GM03348 (cell line): Measurements from ENCODE around the gene KLHL12.
A peak's percentile ranks its signal among the peaks of the same experiment; 100 is the strongest.

Source experiments
- DNase-seq: peaks from one replicate; pipeline ENCODE4 v3.0.0; 2012; ENCODE audit warnings: low spot score

The KLHL12 gene

DNA sequence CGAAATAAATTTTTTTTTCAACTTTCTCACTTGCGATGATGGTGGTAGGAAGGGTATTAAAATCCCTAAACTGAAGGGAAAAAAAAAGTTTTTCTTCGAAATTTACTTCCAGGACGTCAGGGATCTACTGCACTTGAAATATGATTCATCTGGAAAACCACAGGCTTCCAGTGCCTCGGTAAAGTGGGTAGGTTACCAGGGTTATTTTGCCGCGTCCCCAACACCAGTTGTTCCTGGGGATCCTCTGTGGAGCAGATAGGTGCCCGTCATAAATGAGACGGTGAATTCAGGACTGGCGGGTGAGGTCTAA, 38.9 kb downstream of the KLHL12 start:
- DNase-seq: no peak

DNA sequence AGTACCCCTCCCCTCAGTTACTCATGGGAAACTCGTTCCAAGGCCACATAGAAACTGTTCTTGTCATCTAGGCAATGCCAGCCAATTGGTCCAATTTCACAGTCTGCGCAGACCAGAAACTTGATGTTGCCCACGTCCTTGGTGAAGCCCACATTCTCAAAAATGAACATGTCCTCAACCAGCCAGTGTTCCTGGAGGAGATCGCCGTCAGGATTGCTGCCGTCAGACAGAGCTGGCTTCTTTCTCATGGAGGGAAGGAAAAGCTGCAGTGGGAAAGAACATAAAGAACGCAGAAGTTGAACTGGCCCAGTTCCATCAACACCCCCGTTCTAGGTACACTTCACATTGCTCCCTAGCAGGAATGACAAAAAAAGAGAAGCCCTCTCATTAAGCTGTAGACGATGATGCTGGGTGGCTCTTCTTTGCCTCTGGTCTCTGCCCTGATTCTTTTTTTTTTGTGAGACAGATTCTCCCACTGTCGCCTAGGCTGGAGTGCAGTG, 46.0 kb downstream of the KLHL12 start:
- no peak for DNase-seq

DNA sequence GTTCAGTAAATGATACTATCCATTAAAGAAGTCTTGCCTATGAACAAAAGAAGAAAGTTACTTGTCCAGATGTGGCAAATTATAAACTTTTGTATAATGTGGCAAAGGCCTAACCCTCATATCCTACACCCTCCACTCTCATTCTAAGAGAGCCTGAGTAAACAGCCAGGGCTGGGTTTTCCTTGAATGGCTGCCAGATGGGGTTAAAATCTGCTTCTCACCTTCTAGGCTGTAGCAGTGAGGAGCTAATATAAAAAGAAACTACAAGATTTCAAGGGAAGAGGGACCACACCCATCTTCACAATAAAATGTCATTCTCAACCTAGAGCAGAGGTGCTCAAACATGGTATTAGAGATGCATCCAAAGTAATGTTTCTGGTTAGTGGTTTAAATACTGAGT, 47.0 kb downstream of the KLHL12 start:
- DNase-seq: no peak

DNA sequence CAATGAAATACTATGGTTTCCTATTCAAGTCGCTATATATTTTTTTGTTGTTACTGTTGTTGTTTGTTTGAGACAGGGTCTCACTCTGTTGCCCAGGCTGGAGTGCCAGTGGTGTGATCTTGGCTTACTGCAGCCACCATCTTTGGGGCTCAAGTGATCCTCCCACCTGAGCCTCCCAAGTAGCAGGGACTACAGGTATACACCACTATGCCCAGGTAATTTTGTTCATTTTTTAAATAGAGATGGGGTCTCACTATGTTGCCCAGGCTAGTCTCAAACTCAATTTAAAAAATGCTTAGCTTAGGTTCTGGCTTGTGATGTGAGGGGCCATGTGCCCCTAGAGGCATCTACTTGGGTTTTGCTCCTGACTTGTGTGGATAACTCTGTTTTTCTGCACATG, 47.9 kb downstream of the KLHL12 start:
- DNase-seq: no peak

DNA sequence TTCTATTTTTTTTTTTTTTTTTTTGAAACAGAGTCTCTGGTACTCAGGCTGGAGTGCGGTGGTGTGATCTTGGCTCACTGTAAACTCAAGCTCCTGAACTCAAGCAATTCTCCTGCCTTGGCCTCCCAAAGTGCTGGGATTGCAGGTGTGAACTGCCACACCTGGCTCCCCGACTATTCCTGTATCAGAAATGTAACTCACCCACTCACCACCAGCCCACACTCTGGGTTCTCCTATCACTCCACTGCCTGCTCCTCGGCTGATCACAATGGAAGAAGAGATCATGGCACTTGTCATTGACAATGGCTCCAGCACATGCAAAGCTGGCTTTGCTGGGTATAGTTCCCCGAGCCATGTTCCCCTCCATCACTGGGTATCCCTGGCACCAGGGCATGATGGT, 54.0 kb downstream of the KLHL12 start:
- DNase-seq: no peak

GRCh38 chr1:202871367-202871766, 55.7 kb downstream of the KLHL12 start:
- DNase-seq: no peak

DNA sequence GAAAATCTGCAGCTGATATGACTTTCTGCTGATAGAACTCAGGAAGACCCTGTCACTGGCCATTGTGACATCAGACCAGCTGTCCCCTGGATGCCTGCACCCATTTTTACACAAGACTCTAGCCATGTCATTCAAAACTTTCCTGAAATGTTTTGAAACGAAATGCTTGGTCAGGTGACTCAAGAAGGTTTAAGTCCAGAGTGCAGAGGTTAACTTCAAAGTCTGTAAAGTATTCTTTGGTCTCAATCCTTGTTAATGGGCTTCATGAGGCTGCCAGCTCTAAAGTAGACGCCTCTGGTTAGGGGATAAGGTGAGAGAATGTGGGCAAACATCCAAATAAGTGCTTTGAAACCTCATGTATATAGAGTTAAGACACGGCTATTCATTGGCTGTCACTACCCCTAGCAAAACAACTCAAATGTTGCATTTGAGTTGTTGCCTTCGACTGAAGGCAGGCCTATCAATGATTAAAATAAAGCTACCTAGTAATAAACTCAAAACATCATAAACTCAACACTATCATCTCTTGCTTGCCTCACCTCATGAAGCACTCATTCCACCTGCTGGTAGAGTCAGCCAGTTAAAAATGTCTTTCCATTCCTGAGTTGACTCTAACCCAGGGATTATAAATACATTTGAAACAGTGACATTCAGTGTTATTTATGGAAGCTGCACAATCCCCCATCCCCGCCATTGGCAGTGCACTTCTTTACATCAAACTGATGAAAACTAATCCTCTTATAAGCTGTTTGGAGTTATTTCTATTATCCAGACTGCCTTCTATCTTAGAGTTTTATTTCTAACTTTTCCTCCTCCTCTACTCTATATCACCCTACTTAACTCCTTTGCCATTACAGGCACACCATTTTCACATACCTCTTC, 64.1 kb downstream of the KLHL12 start:
- DNase-seq: no peak

- DNase-seq: peak; percentile 98
Observed at GRCh38 chr1:202861420-202862132, 65.5 kb downstream of the KLHL12 start.

DNA sequence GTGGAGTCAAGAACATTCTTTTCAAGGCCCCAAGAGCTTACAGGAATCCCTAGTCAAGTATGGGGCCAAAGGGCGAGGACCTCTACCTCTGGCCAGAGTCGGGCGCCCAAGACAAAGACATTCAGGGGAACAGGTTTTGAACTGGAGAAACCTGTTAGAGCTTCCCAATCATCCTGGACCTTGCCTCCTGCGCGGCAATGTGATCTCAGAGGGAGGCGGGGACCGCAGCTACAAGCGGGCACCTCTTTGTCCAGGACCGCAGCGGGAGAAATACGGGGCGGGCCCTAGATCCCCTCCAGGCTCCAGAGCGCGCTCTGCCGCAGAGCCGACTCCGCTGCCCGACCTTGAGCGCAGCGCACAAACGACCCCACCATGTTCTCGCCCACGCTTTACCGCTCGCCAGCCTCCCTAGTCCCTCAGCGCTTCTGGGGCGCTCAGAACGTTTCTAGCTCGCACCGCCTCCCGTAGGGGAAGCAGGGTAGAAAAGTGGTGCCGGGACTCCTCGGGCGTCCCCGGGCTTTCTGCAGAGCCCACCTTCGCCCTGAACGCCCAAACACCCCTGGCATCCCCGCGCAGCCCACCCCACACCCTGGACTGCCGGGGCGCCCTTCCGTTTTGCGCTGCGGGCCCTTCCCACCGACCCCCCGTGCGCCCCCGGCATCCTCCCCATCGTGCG, 66.2 kb downstream of the KLHL12 start:
- peak; percentile 45 for DNase-seq

DNA sequence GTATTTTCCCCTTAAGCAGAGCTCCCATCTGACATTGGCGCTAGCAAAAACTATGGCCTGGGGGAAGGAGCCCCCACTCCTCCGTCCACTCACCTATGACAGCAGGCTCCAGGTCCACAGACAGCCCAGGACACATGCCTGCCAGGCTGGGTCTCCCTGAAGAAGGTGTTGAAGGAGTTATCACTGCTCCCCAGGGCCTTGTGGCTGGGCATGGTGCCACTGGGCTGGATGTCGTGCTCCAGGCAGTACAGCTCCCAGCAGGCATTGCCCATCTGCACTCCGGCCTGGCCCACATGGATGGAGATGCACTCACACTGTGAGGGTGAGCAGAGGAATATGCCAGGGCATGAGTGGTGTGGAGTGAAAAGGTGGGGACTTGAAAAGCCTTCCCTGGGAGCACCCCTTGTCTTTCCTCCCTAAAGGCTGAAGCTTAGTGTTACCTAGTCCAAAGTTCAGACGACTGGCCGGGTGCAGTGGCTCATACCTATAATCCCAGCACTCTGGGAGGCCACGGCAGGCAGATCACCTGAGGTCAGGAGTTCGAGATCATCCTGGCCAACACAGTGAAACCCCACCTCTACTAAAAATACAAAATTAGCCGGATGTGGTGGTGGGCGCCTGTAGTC, 68.1 kb downstream of the KLHL12 start:
- DNase-seq: peak; percentile 21

DNA sequence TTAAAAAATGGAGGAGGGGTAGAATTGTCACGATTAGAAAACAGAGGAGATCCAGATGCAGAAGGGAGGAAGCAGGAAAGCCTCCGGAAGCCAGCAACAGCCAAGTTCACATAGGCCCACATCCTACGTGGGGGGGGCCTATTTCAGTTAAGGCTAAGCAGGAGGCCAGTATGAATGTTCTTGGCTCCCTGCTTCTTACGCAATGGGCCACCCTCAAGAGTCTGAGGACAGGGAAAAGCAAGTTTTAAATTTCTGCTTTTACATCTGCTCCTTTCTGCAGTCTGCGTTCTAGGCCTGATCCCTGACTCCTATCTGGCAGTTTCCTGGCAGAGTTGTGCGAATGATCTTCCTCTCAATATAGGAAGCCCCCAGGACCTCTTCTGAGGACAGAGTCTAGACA, 68.7 kb downstream of the KLHL12 start:
- DNase-seq: peak; percentile 73

DNA sequence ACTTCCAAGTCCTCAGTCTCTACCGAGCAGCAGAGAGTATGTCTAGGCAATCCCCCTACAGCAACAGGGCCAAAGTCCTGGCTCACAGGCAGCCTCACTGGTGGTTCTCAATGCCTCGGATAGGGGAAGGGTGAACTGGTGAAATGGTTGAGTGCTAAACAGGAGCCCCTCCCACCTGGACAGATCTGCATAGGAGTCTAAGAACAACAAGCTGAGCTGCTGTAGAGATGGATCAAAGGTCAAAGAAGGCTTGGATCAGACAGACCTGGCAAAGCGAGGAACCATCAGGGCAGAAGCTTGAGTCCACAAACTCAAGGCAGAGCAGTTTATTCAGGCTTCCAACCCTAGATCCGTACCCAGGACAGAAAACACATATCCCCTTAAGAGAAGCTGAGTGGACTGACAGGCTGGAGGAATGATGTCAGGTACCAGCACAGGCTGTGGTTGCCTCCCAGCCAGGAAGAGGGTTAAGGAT, 69.9 kb downstream of the KLHL12 start:
- DNase-seq: no peak

DNA sequence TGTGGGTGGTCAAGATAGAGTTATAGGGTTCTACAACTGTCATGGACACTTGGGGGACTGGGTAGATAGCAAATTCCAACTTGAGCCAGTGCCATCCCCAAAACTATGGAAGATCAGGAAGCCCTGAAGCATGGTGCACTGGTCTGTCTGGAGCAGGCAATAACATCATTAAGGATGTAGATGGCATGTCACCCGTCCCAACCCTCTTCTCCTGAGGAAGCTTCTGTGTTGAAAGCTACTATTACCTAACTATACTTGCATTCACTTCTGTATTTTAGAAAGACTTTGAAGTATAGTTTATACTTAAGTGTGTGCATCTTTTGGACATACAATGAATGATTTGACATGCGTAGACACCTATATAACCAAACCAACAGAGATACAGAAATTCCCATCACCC, 71.0 kb downstream of the KLHL12 start:
- no peak for DNase-seq

- DNase-seq: no peak
Observed at GRCh38 chr1:202854787-202855186, 72.2 kb downstream of the KLHL12 start.

DNA sequence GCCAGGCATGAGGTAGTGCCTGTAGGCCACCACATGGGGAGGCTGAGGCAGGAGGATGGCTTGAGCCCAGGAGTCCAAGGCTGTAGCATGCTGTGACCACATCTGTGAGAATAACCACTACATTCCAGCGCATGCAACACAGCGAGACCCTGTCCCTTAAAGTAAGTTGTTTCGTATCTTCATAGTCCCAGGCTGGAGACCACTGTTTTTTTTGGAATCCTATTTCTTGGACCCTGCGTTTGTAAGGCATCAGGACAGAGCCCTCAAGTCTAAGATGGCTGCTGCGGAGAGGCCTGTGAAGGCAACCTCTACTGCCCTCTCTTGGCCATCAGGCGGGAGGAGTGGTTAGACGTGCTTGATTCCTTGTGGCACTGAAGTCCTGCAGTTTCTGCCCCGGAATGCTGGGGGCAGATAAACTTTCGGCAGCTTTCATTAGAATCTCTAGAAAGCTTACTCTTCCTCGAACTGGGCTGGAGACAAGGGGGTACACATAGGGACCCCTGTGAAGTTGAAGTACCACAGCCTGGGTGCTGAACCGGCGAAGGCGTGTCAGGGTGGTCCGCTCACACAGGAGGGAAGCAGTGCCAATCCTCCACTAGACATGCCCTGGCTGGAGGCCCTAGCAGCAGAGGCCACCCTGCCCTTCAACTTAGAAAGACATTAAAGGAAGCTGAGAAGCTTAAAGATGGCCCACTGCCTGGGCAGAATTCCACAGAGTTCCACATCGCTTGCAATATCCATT, 74.7 kb downstream of the KLHL12 start:
- DNase-seq: peak; percentile 48

DNA sequence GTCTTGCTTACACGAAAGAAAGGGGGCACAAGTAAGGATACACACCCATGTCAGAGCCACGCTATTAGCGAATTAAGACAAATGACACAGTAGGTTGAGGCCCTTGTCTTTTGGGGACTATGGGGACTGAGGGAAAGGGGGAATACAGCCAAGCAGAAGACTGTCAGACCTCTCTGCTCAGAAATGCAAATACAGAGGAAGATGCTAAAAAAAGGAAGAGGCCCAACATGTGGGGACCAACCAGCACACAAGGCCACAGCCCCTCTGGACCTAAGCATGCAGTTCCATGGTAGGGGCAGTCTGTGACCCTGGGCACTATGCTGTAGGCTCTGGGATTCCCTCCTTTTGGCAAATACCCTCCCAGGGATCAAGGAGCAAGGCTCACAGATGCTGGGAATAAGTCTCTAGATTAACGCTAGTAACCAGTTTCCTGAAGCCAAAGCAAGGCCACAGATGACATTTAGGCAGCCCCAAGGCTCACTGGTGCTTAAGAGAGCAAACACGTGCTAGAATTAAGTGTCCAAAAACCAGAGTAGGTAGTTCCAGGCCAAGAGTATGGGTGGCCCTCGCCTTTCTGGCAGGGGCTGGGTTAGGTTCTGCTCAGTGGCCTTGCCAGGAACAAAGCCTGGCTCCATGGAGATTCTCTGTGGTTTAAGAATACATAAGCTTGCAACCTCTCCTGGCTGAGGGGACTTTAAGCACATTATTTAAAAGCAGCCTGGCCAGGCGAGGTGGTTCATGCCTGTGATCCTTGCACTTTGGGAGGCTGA, 76.3 kb downstream of the KLHL12 start:
- DNase-seq: no peak

GRCh38 chr1:202848191-202848542, 78.9 kb downstream of the KLHL12 start:
- no peak for DNase-seq

- DNase-seq: peak; percentile 43
Observed at GRCh38 chr1:202844935-202845334, 82.1 kb downstream of the KLHL12 start.

GRCh38 chr1:202844259-202844658, 82.8 kb downstream of the KLHL12 start:
- no peak for DNase-seq

DNA sequence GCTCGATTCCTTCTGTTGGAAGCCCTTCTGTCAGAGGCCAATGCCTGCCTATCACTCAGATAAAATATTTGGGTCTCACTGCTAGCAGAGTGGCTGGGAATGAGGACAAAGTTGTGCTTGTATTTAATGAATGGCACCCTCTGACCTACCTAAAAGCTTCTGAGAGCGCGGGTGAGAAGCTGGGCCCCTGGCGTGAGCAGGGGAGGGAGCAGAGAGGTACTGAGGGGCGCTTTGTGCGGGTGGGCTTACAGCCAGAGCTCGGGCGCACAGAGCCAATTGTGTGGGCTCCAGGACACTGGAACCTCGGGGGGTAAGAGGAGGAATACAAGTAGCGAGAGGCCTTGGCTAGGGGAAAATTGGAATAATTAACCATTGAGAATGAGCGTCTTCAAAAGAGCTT, 84.0 kb downstream of the KLHL12 start:
- no peak for DNase-seq
